ENCODE data around the gene PSMD6.

Gene PSMD6

GRCh38 chr3:64023187-64023860 lies at the start of gene PSMD6:
Gene PSMD6 (minus strand): TSS chr3:64023494. CDS start chr3:64023419, 75 bp downstream.
- peak; percentile 88 for DNase-seq

GRCh38 chr3:64072126-64072525 lies 48.8 kb upstream of the PSMD6 start:
- DNase-seq = no peak

- DNase-seq = no peak
These were observed 47.4 kb upstream of the PSMD6 start for GRCh38 chr3:64070704-64071103.

- no peak for DNase-seq
These were observed 44.4 kb upstream of the PSMD6 start for GRCh38 chr3:64067506-64068346.

GRCh38 chr3:64064804-64065203 lies 41.5 kb upstream of the PSMD6 start:
- DNase-seq = no peak

GRCh38 chr3:64063983-64064438 lies 40.7 kb upstream of the PSMD6 start:
- DNase-seq = no peak

GRCh38 chr3:64063207-64063982 lies 40.1 kb upstream of the PSMD6 start:
- DNase-seq = no peak

- DNase-seq = no peak
These were observed 38.3 kb upstream of the PSMD6 start for GRCh38 chr3:64061628-64062027.

GRCh38 chr3:64059484-64060175 lies 36.3 kb upstream of the PSMD6 start:
- DNase-seq = no peak

GRCh38 chr3:64058566-64058965 lies 35.3 kb upstream of the PSMD6 start:
- DNase-seq = no peak

- DNase-seq = no peak
These were observed 33.9 kb upstream of the PSMD6 start for GRCh38 chr3:64057231-64057630.

GRCh38 chr3:64056606-64057180 lies 33.4 kb upstream of the PSMD6 start:
- DNase-seq = no peak

GRCh38 chr3:64055076-64055475 lies 31.8 kb upstream of the PSMD6 start:
- no peak for DNase-seq

- no peak for DNase-seq
These were observed 31.2 kb upstream of the PSMD6 start for GRCh38 chr3:64054488-64054887.

GRCh38 chr3:64053581-64053980 lies 30.3 kb upstream of the PSMD6 start:
- no peak for DNase-seq

- DNase-seq = no peak
These were observed 29.8 kb upstream of the PSMD6 start for GRCh38 chr3:64053117-64053516.

GRCh38 chr3:64049832-64050231 lies 26.5 kb upstream of the PSMD6 start:
- DNase-seq = no peak

- no peak for DNase-seq
These were observed 25.8 kb upstream of the PSMD6 start for GRCh38 chr3:64049136-64049535.

GRCh38 chr3:64048631-64049061 lies 25.4 kb upstream of the PSMD6 start:
- no peak for DNase-seq

- no peak for DNase-seq
These were observed 24.5 kb upstream of the PSMD6 start for GRCh38 chr3:64047787-64048186.

GRCh38 chr3:64046996-64047594 lies 23.8 kb upstream of the PSMD6 start:
- no peak for DNase-seq

- no peak for DNase-seq
These were observed 23.3 kb upstream of the PSMD6 start for GRCh38 chr3:64046592-64046991.
